ENCODE measurements around the gene CTNNB1.

Gene CTNNB1

DNA sequence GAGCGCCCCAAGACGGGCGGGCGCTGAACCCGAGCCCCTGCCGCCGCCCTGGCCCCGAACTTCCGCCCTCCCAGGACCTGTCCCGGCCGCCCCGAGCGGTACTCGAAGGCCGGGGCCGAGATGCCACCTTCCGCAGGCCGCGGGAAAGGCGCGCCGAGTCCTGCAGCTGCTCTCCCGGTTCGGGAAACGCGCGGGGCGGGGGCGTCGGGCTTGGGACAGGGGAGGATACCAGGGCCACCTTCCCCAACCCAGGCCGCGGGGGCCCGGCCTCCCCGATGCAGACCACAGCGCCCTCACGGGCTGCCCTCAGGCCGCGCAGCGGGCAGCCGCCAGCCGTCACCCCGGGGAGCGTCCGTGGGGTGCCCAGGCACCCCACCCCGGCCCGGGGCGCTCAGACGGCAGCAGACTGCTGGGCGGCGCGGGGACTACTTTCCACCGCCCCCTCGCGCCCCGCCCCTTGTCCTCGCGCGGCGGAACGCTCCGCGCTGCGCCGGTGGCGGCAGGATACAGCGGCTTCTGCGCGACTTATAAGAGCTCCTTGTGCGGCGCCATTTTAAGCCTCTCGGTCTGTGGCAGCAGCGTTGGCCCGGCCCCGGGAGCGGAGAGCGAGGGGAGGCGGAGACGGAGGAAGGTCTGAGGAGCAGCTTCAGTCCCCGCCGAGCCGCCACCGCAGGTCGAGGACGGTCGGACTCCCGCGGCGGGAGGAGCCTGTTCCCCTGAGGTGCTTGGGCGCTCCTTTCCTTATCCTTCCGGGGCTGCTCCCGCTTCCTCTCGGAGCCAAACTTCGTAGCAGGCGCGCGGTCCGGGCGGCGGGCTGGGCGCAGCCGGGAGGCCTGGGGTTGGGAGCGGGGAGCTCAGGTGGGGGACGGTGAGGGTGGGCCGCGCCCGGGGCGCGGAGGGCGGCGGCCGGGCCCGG is at the start of gene CTNNB1:
Gene CTNNB1, plus strand, starts transcription at position 556 of the 916 bp plus-strand sequence. CDS start 24,564 bp downstream, outside the sequence.
- peak; percentile 59 for DNase-seq (ENCODE audit: low read depth, low spot score)

- DNase-seq (ENCODE audit: low read depth, low spot score): no peak
These were observed 43.5 kb upstream of the CTNNB1 start for GRCh38 chr3:41155834-41156233.

DNA sequence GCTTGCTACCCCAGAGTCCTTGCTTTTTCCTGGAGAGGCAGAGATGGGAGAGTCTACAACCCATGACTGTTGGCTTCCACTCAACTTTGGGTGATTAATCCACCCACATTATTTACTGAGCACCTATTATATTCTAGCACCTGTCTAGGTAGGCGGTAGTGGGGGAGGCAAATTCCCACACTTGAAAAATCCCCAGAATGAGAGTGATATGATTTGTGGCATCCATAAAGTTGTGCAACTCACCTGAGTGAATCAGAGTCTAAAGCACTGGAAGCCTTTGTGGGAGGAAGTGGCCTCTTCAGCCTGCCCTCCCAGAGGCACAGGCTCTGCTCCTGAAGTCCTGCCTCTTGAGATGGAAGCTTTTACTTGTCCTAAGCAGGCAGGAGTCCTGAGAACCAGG is 40.4 kb upstream of the CTNNB1 start:
- no peak for DNase-seq (ENCODE audit: low read depth, low spot score)

DNA sequence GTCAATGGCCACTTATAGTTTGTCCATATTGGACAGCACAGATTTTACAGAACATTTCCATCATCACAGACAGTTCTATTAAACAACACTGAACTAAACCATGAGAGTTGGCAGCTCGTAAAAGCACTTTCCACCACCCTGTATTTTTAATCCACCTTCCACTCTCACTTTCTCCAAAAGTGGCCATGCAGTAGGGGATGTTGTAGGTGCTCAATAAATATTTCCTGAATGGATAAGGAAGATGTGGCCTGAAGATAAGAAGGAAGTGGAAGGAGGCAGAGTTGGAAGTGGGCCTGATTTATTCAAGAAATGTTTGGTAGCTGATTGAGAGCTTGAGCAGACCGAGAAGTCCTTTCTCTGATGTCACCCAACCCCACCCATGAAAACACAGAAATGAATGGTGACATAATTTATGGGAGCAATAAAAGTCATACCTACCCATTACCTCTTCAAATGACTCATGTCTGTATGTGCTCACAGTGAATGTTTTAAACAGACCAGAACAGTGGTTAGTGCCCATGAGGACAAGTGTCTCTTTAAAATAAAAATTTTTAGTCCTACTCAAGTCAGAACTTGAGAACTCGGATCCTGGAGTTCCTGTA is 39.6 kb upstream of the CTNNB1 start:
- no peak for DNase-seq (ENCODE audit: low read depth, low spot score)

DNA sequence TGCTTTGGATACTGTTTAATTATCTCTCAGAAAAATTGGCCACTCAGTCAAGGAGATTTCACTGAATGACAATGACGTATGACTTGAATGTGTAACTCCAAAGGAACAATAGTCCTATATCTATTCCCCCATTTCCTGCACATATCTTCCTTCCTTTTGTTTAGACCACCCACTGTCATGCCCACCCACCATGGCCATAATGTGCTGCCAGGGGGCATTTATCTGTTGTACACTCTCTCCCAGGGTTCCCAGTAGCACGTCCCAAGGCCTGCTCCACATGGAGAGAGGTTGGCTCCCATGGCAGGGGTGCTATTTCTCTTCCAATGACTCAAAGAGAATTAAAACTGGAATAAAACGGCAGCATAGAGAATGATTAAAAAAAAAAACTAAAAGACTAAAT is 36.8 kb upstream of the CTNNB1 start:
- no peak for DNase-seq (ENCODE audit: low read depth, low spot score)

DNA sequence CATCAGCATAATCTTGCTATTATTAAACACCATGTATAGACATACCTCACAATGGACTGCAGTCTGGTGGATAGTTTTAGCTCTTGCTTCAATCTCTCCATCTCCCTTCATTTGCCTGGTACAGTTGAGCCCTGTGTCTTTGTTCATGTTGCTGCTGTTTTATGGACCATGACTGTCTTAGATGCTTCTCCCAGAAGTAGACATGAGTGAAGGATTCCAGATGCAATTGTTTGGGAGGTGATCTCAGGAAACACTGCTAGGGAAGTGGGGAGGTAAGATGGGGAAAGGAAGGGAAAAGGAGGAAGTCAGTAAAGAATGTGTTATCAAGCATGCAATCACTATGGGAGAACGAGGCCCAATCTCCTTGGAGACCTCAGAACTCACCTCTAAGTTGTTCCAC is 36.3 kb upstream of the CTNNB1 start:
- DNase-seq (ENCODE audit: low read depth, low spot score): no peak

- no peak for DNase-seq (ENCODE audit: low read depth, low spot score)
These were observed 35.9 kb upstream of the CTNNB1 start for GRCh38 chr3:41163421-41163820.

DNA sequence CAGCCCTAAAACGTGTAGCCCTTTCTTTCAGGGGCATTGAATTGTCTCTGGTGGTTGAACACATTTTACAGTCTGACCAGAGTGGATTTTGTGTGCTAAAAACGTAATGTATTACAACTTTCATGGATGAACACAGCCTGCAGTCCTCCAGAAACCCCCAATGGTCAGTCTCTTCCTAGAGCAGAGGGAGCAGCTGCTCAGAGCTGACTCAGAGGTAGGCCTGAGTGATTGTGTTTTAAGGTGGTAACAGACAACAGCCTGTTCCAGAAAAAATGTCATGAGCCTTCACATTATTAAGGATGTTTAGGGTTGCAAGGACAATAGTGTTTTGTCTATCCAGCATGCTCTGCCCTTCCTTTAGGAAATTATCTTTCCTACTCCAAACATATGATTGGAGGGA is 34.5 kb upstream of the CTNNB1 start:
- no peak for DNase-seq (ENCODE audit: low read depth, low spot score)

- no peak for DNase-seq (ENCODE audit: low read depth, low spot score)
These were observed 31.4 kb upstream of the CTNNB1 start for GRCh38 chr3:41167722-41168497.

- DNase-seq (ENCODE audit: low read depth, low spot score): no peak
These were observed 30.3 kb upstream of the CTNNB1 start for GRCh38 chr3:41169023-41169422.

DNA sequence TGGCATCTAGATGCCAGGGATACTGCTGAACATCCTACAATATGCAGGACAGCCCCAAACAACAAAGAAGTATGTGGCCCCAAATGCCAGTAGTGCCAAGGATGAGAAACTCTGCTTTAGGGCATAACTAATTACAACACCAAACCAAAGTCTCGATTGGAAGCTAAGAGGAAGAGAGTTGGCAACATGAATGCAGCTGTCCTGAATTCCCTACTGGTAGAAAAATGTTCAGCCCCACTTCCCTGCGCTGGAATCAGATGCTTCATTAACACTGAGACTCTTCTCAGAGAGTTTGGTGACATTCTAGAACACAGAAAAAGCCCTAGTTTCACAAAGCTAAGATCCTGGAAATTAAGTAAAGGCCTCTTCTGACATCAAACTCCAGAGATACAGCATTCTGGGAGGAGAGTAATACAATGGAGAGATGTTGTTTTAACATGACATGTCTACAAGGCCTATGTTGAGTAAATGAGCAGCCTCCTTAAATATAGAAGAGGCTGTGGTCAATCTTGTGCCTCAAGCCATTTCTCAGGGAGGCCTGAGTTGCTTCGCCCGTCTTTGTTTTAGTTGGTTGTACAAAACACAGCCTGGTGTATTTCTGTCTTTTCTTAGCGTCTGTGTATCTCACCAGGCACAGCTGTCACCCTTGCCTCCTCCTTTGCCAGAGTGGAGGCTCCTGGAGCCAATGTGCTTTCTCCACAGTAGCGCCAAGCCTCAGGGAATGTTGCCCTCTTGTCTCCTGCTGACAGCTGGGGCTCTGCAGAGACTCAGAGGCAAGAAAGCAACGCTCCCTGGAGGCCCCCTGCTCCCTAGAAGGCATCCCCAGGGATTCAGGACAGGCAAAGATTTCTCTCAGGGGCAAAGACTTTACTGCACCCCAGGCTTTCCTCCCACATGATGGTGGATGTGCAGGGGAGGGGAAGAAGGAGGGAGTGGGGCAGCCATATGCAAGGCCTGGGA is 25.1 kb upstream of the CTNNB1 start:
- no peak for DNase-seq (ENCODE audit: low read depth, low spot score)

GRCh38 chr3:41175365-41175764 is 23.9 kb upstream of the CTNNB1 start:
- DNase-seq (ENCODE audit: low read depth, low spot score): no peak

GRCh38 chr3:41176596-41176995 is 22.7 kb upstream of the CTNNB1 start:
- DNase-seq (ENCODE audit: low read depth, low spot score): no peak

- no peak for DNase-seq (ENCODE audit: low read depth, low spot score)
These were observed 20.7 kb upstream of the CTNNB1 start for GRCh38 chr3:41178576-41178975.

DNA sequence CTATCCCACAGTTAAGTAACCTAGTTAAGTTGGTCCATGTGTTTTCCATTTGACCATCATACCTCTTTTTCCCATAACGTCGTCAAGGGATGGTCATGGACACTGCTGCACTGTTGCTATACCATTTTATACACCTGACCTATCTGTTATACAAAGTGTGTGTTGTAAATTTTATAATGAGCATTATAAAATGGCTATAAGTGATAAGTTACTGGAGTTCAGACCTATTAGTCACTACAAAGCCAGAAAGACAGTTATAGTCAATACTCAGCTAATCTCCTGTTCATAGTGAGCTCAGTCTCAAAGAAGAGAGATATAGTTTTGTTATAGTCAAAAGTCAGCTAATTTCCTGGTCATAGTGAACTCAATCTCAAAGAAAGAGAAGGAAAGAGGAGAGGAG is 18.9 kb upstream of the CTNNB1 start:
- no peak for DNase-seq (ENCODE audit: low read depth, low spot score)

GRCh38 chr3:41182504-41183059 is 16.7 kb upstream of the CTNNB1 start:
- DNase-seq (ENCODE audit: low read depth, low spot score): no peak

DNA sequence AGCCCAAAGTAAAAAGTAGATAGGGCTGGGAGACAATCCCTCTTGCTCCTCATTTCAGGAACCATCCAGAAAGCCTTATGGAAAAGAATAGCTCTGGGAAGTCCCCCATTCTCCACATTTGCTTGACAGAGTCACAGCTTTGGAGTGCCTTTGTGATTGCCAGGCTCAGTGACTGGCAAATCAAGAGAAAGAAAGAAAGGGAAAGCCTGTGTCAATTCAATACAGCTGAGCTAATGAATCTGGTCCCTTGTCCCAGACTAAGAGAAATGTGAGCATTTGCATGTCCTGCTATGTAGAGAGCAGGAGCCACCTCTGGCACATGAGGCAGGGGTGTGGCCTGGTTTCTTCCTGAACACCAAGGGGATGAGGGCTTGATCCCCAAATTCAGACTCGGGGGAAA is 14.9 kb upstream of the CTNNB1 start:
- DNase-seq (ENCODE audit: low read depth, low spot score): no peak

DNA sequence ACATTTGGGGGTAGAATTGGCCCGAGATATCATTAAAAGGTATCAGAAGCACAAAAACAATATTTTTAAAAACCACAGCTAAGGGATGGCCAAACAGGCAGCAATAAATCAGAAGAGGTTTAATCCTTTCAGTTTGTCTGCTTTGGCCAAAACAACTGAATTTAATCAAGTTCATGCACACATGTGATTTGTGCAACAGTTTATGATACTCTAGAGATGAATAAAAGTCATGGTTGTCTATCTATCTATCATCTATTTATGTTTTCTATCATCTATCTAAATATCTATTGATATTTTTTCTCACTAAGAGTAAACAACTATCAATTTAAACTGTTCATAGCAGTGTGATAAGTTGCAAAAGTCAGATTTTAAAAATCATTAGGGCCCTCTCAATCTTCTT is 13.0 kb upstream of the CTNNB1 start:
- no peak for DNase-seq (ENCODE audit: low read depth, low spot score)

DNA sequence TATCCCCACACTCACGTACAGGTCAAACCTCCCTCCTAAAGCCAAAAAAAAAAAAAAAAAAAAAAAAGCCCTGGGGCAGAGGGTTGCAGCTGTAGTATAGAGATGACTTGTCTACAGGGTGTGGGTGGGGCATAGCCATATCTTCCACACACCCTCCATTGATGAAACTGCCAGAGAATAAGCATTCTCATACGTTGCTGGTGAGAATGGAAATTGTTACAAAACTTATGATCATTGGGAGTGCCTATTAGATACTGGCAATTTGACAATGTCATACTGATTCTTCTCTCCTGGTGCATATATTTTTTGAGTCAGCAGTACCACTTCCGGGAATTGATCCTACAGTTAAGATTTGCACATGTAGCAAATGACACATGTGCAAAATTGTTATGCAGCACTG is 11.0 kb upstream of the CTNNB1 start:
- no peak for DNase-seq (ENCODE audit: low read depth, low spot score)

DNA sequence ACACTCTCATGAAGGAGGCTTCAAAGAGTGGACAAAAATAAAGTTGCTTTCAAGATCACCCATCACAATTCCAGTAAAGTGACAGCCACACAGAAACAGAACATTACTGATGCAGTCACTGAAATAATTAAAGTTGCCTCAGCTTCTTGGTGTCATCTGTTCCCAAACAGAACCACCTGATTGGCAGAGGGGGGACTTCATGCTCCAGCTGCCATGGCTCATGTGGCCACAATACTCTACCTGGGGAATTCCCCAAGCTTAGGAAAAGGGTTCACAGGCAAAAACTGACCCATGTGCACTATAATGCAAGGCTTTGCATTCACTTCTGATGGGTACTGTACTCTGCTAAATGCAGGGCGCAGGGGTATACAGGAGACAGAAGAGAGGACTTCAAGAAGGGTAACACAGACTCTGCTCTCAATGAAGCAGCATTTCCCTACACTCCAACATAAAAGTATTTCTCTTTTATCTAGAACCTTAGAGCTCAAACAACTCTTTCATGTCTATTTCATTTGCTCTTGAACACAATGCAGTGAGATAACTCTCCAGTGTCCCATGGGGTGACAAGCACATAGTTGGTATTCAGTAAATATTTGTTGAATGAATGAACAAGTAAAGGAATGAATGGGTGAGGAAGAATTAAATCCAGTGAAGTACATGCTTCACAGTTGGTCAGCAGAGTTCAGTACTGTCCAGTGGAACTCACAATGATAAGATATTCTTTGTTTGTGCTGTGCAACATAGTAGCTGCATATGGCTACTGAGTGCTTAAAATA is 8.6 kb upstream of the CTNNB1 start:
- DNase-seq (ENCODE audit: low read depth, low spot score): no peak
